AG09319 (cell line): Measurements from ENCODE around the gene USP17L11.
"Not testable (repeated sequence)": the region's sequence is repeated elsewhere in the genome, so short reads cannot be mapped to it uniquely, and the experiment has no call there.

Source experiments
- DNase-seq: peaks from one replicate; pipeline ENCODE4 v3.0.0-alpha.2; 2010; ENCODE audit warnings: low read depth; ENCODE audit errors: extremely low read depth

USP17L11 gene

DNA sequence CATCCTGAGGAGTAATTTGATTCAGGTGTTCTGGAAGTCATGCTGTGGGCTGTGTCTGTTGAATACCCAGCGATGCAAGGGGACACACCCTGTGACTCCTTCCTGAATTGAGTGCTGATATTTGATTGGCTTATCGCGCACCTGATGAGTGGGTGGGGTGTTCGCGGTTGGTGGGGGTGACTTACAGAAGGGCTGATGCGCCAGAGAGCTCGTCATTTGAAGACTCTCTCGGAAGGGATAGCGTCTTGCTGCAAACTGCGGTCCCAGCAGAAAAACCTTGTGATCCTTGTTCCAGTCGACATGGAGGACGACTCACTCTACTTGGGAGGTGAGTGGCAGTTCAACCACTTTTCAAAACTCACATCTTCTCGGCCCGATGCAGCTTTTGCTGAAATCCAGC, at the start of gene USP17L11:
TSS of gene USP17L11 (plus strand) at position 301 of the 400 bp plus-strand sequence. CDS start at position 301, 0 bp downstream.
- DNase-seq, result not testable (repeated sequence)

- DNase-seq, result not testable (repeated sequence)
These were observed 49.2 kb upstream of the USP17L11 start for GRCh38 chr4:9165990-9166389.

DNA sequence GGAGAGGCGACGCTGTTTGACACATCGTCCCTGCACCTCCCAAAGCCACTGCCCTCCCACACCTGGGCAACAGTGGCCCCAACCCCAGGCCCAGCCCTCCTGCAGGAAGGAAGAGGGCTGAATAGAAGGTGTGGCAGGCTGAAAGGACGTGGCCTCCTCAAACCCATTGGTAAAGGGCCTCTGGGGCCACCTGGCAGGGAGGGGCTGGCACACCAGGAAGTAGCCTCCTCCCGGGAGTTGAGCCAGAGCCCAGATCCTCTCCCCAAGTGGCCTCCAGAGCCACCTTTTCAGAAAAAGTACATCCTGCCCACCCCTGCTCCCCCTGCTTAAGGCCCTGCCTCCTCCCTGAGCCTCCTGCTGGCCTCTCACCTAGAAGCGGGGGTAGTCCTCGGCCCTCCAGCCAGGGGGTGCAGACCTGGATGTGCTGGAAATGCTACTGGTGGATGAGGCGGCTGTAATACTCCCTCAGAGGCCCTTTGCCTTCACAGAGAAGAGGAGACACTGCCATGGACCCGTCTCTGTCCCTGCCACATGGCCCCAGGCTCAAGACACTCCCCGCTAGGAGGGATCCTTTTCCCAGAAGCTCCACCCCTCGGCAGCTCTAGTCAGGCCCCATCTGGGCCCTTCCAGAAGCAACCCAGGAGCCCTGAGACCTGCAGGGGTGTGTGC, 45.3 kb upstream of the USP17L11 start, which contains the start of gene FAM90A26:
TSS of gene FAM90A26 (plus strand) at position 619 of the 669 bp plus-strand sequence. CDS start 2,764 bp downstream, outside the sequence.
- DNase-seq, result not testable (repeated sequence)

GRCh38 chr4:9210357-9210756, 4.8 kb upstream of the USP17L11 start, which contains the start of gene USP17L10:
Gene USP17L10, plus strand, starts transcription at chr4:9210657. Its CDS starts 0 bp downstream, at chr4:9210657.
- DNase-seq, result not testable (repeated sequence)

DNA sequence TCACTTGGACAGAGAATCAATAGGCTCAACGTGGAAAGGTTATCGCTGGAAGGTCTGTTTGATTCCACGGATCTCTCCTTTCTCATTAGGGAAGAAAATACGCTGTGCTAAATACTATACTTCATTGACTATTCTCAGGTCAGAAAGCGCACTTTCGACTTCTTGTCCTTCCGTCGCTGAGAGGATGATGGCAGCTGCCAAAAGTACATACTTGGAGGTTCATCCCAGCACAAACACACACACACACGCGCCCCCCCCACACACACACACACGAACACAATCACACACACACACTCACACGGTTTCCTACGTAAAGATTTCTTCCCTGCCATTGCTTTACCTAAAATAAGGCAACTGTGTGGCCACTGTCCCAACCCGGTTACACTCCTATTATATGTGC, 504 bp upstream of the USP17L11 start:
- not testable (repeated sequence) for DNase-seq

- not testable (repeated sequence) for DNase-seq
These were observed 4.6 kb downstream of the USP17L11 start, which contains the start of gene USP17L12 for GRCh38 chr4:9219852-9220251. Gene USP17L12, plus strand, starts transcription at chr4:9220152. Its CDS starts 0 bp downstream, at chr4:9220152.

DNA sequence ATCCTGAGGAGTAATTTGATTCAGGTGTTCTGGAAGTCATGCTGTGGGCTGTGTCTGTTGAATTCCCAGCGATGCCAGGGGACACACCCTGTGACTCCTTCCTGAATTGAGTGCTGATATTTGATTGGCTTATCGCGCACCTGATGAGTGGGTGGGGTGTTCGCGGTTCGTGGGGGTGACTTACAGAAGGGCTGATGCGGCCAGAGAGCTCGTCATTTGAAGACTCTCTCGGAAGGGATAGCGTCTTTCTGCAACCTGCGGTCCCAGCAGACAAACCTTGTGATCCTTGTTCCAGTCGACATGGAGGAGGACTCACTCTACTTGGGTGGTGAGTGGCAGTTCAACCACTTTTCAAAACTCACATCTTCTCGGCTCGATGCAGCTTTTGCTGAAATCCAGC, 9.4 kb downstream of the USP17L11 start, which contains the start of gene USP17L13:
TSS of gene USP17L13 (plus strand) at position 301 of the 400 bp plus-strand sequence. CDS start at position 301, 0 bp downstream.
- DNase-seq, result not testable (repeated sequence)

- DNase-seq, result not testable (repeated sequence)
These were observed 15.0 kb downstream of the USP17L11 start for GRCh38 chr4:9230249-9230648.

- not testable (repeated sequence) for DNase-seq
These were observed 18.9 kb downstream of the USP17L11 start, which contains the start of gene USP17L15 for GRCh38 chr4:9234085-9234484. Gene USP17L15, plus strand, starts transcription at chr4:9234385. Its CDS starts 0 bp downstream, at chr4:9234385.

DNA sequence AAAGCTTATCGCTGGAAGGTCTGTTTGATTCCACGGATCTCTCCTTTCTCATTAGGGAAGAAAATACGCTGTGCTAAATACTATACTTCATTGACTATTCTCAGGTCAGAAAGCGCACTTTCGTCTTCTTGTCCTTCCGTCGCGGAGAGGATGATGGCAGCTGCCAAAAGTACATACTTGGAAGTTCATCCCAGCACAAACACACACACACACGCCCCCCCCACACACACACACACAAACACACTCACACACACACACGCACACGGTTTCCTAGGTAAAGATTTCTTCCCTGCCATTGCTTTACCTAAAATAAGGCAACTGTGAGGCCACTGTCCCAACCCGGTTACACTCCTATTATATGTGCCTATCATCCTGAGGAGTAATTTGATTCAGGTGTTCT, 23.3 kb downstream of the USP17L11 start:
- DNase-seq, result not testable (repeated sequence)

DNA sequence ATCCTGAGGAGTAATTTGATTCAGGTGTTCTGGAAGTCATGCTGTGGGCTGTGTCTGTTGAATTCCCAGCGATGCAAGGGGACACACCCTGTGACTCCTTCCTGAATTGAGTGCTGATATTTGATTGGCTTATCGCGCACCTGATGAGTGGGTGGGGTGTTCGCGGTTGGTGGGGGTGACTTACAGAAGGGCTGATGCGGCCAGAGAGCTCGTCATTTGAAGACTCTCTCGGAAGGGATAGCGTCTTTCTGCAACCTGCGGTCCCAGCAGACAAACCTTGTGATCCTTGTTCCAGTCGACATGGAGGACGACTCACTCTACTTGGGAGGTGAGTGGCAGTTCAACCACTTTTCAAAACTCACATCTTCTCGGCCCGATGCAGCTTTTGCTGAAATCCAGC, 28.4 kb downstream of the USP17L11 start, which contains the start of gene USP17L17:
TSS of gene USP17L17 (plus strand) at position 301 of the 400 bp plus-strand sequence. CDS start at position 301, 0 bp downstream.
- DNase-seq, result not testable (repeated sequence)

DNA sequence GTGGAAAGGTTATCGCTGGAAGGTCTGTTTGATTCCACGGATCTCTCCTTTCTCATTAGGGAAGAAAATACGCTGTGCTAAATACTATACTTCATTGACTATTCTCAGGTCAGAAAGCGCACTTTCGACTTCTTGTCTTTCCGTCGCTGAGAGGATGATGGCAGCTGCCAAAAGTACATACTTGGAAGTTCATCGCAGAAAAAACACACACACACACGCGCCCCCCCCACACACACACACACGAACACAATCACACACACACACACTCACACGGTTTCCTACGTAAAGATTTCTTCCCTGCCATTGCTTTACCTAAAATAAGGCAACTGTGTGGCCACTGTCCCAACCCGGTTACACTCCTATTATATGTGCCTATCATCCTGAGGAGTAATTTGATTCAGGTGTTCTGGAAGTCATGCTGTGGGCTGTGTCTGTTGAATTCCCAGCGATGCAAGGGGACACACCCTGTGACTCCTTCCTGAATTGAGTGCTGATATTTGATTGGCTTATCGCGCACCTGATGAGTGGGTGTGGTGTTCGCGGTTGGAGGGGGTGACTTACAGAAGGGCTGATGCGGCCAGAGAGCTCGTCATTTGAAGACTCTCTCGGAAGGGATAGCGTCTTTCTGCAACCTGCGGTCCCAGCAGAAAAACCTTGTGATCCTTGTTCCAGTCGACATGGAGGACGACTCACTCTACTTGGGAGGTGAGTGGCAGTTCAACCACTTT, 32.9 kb downstream of the USP17L11 start, which contains the start of gene USP17L18:
TSS of gene USP17L18 (plus strand) at position 678 of the 728 bp plus-strand sequence. CDS start at position 678, 0 bp downstream.
- not testable (repeated sequence) for DNase-seq

DNA sequence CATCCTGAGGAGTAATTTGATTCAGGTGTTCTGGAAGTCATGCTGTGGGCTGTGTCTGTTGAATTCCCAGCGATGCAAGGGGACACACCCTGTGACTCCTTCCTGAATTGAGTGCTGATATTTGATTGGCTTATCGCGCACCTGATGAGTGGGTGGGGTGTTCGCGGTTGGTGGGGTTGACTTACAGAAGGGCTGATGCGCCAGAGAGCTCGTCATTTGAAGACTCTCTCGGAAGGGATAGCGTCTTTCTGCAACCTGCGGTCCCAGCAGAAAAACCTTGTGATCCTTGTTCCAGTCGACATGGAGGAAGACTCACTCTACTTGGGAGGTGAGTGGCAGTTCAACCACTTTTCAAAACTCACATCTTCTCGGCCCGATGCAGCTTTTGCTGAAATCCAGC, 37.9 kb downstream of the USP17L11 start, which contains the start of gene USP17L19:
TSS of gene USP17L19 (plus strand) at position 301 of the 400 bp plus-strand sequence. CDS start at position 301, 0 bp downstream.
- DNase-seq, result not testable (repeated sequence)

DNA sequence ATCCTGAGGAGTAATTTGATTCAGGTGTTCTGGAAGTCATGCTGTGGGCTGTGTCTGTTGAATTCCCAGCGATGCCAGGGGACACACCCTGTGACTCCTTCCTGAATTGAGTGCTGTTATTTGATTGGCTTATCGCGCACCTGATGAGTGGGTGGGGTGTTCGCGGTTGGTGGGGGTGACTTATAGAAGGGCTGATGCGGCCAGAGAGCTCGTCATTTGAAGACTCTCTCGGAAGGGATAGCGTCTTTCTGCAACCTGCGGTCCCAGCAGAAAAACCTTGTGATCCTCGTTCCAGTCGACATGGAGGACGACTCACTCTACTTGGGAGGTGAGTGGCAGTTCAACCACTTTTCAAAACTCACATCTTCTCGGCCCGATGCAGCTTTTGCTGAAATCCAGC, 42.6 kb downstream of the USP17L11 start, which contains the start of gene USP17L20:
TSS of gene USP17L20 (plus strand) at position 301 of the 400 bp plus-strand sequence. CDS start at position 301, 0 bp downstream.
- DNase-seq, result not testable (repeated sequence)

- not testable (repeated sequence) for DNase-seq
These were observed 47.4 kb downstream of the USP17L11 start, which contains the start of gene USP17L21 for GRCh38 chr4:9262572-9262971. Gene USP17L21, plus strand, starts transcription at chr4:9262872. Its CDS starts 0 bp downstream, at chr4:9262872.
